Measurements from ENCODE around the gene ADAMTS2.

GRCh38 chr5:179079165-179079987 lies 265.9 kb downstream of the ADAMTS2 start:
- no peak for TF ChIP-seq CTCF (IDR thresholded peaks at IDR 0.05; ENCODE audit: borderline replicate concordance, extremely low read depth, low read length, poor library complexity, severe bottlenecking)
- no peak for TF ChIP-seq EZH2 (IDR thresholded peaks at IDR 0.05; ENCODE audit: borderline replicate concordance, low read depth, low read length, severe bottlenecking)

Data from DND-41 (cell line).